ENCODE measurements around the gene TEX36. TPM values are rescaled to one million over a fixed set of nuclear protein-coding genes. Genes with fewer than 3 reads are reported as not detected.

The TEX36 gene
- total and polyA plus RNA-seq, 3 donors from 2014 or later: 14.9 to 41.5 (median 24.6) TPM

Other genes starting within 250 kb of the TEX36 start
- gene EDRF1, start 36.5 kb upstream of the TEX36 start, total RNA-seq: 10 to 100 TPM; 93.1 to 95.1 TPM
- 66.7 TPM for gene EDRF1, start 36.5 kb upstream of the TEX36 start, polyA plus RNA-seq (ENCODE audit: insufficient read depth, low read depth, low replicate concordance)
- gene MMP21, start 92.7 kb upstream of the TEX36 start, total RNA-seq: under 1 TPM; 0.31 to 0.43 TPM
- not detected for gene MMP21, start 92.7 kb upstream of the TEX36 start, polyA plus RNA-seq (ENCODE audit: insufficient read depth, low read depth, low replicate concordance)
- 10 to 100 TPM; 62.5 to 70.3 TPM for gene UROS, start 140.1 kb upstream of the TEX36 start, total RNA-seq
- 69.2 TPM for gene UROS, start 140.1 kb upstream of the TEX36 start, polyA plus RNA-seq (ENCODE audit: insufficient read depth, low read depth, low replicate concordance)
- 10 to 100 TPM; 59.8 to 81.9 TPM for gene BCCIP, start 140.4 kb upstream of the TEX36 start, total RNA-seq
- 63.9 TPM for gene BCCIP, start 140.4 kb upstream of the TEX36 start, polyA plus RNA-seq (ENCODE audit: insufficient read depth, low read depth, low replicate concordance)
- 10 to 100 TPM; 42.2 to 60.2 TPM for gene DHX32, start 198.1 kb upstream of the TEX36 start, total RNA-seq
- 64.0 TPM for gene DHX32, start 198.1 kb upstream of the TEX36 start, polyA plus RNA-seq (ENCODE audit: insufficient read depth, low read depth, low replicate concordance)
- gene FANK1, start 213.4 kb upstream of the TEX36 start, total RNA-seq: 10 to 100 TPM; 41.1 to 60.9 TPM
- gene FANK1, start 213.4 kb upstream of the TEX36 start, polyA plus RNA-seq (ENCODE audit: insufficient read depth, low read depth, low replicate concordance): 143 TPM

All from testis (tissue), 3 donors.